A673 (cell line): ENCODE measurements around the gene CIAO2B. TPM values are rescaled to one million over a fixed set of nuclear protein-coding genes. Genes with fewer than 3 reads are reported as not detected.
"Not testable (repeated sequence)": the region's sequence is repeated elsewhere in the genome, so short reads cannot be mapped to it uniquely, and the experiment has no call there.

Source experiments
- BruUV-seq: library from RNA; stranded (reverse); fragments of 400-500 nt; replicated peaks from 2 replicates; lab custom pipeline; 2021; lab: Mats Ljungman, UMichigan
- CTCF ChIA-PET: fragments of 300-600 bp; sonication (Branson Sonifier 250); formaldehyde crosslinking; loops from one replicate; lab custom pipeline; 2022; ENCODE audit warnings: antibody characterized with exemption; lab: Charles Lee
- POLR2A ChIA-PET: fragments of 300-600 bp; sonication (Branson Sonifier 250); formaldehyde crosslinking; loops from one replicate; lab custom pipeline; 2022; ENCODE audit warnings: antibody characterized with exemption; ENCODE audit not compliant: low non-redundant PET; lab: Charles Lee
- DNase-seq: peaks from one replicate; pipeline ENCODE4 v3.0.0-alpha.2; 2015; ENCODE audit warnings: low spot score
- H3K27ac ChIP-seq: fragments of 200-600 bp; sonication (generic); 2 replicates; pipeline ENCODE4 v1.5.1; 2016; ENCODE audit warnings: mixed run types, low read depth, mild to moderate bottlenecking, mixed read lengths, antibody characterized with exemption, low read length; ENCODE audit not compliant: poor library complexity, severe bottlenecking
- H3K27me3 ChIP-seq: fragments of 200-600 bp; sonication (generic); replicated peaks from 2 replicates; pipeline ENCODE4 v1.6.1; 2017; ENCODE audit warnings: mixed run types, low read depth, mild to moderate bottlenecking, mixed read lengths, antibody characterized with exemption, low read length; ENCODE audit not compliant: insufficient read depth, poor library complexity
- H3K36me3 ChIP-seq: fragments of 200-600 bp; sonication (generic); 2 replicates; pipeline ENCODE4 v1.6.1; 2016; ENCODE audit warnings: mixed run types, mild to moderate bottlenecking, mixed read lengths, antibody characterized with exemption, low read length; ENCODE audit not compliant: insufficient read depth, poor library complexity, severe bottlenecking
- H3K4me1 ChIP-seq: fragments of 200-600 bp; sonication (generic); 2 replicates; pipeline ENCODE4 v1.6.1; 2017; ENCODE audit warnings: mixed run types, mild to moderate bottlenecking, mixed read lengths, antibody characterized with exemption, low read length; ENCODE audit not compliant: insufficient read depth, poor library complexity, severe bottlenecking
- H3K4me3 ChIP-seq: fragments of 200-600 bp; sonication (generic); 2 replicates; pipeline ENCODE4 v1.5.1; 2016; ENCODE audit warnings: low read depth, mixed run types, mild to moderate bottlenecking, mixed read lengths, low read length; ENCODE audit not compliant: poor library complexity, severe bottlenecking
- H3K9me3 ChIP-seq: fragments of 200-600 bp; sonication (generic); 2 replicates; pipeline ENCODE4 v1.6.1; 2016; ENCODE audit warnings: mixed run types, low read depth, mild to moderate bottlenecking, mixed read lengths, antibody characterized with exemption, low read length; ENCODE audit not compliant: poor library complexity, severe bottlenecking
- CTCF ChIP-seq: fragments of 300-800, 200-600 bp; sonication (generic); conservative IDR thresholded peaks from 2 replicates; pipeline ENCODE4 v1.5.1; 2017; ENCODE audit warnings: low read depth, mild to moderate bottlenecking, antibody characterized with exemption, low read length, moderate library complexity, mixed read lengths
- EZH2 ChIP-seq: fragments of 200-600 bp; sonication (generic); IDR thresholded peaks from 2 replicates; pipeline ENCODE4 v1.6.1; 2017; ENCODE audit warnings: borderline replicate concordance, low read depth, mild to moderate bottlenecking, mixed read lengths, antibody characterized with exemption, low read length; ENCODE audit not compliant: poor library complexity, severe bottlenecking
- intact Hi-C: fragments of 100-400 bp; cut with micrococcal nuclease; formaldehyde crosslinking; loops from one replicate; pipeline ENCODE4 v1.10.0; 2022; ENCODE audit not compliant: unreplicated experiment
- total RNA-seq: library from RNA; stranded (reverse); gene quantifications from 2 replicates; pipeline ENCODE4 v1.2.3, GENCODE V29; 2021

CIAO2B gene
- total RNA-seq, 1 experiment from 2014 or later, result 108 TPM

DNA sequence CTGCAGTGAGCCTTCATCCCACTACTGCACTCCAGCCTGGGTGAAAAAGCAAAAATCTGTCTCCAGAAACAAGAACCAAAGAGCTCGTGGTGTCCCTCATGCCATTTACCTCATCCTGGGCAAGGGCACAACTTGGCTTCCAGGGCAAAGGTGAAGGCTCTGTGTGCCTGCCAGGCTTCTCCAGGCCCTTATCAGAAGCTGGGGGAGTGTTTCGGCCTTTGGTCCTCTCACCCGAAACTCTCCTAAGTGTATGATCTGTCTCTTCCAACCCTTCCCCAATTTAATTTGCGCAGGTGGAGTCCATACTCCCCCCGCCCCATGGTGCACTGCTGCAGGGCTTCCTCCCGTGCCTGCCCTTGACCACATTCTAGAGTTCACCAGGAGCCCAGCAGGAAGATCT lies 2.3 kb upstream of the CIAO2B start:
- no TSS peak for BruUV-seq
- POLR2A ChIA-PET, result no interaction called here

DNA sequence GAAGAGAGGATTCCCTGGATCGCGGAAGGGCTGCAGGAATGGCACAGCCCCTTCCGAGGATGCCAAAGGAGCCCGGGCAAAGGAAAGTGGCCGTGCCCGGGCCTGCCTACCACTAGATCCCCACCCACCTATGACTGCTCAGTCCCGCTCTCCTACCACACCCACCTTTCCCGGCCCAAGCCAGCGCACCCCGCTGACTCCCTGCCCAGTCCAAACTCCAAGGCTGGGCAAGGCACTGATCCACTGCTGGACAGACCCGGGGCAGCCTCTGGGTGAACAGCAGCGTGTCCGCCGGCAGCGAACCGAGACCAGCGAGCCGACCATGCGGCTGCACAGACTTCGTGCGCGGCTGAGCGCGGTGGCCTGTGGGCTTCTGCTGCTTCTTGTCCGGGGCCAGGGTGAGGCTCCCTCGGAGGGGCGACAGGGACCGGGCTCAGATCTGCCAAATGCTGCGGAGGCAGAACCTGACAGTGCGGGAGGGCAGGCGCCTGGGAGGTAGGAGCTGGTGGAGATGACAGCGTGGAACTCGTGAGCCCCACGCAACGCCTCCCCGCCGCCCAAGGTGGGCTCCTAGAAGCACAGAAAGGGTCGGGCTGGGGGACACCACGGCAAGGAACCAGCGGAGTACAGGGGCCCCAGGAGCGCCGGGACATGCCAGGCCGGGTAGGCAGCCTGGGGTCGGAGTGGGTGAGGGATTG lies 1.3 kb upstream of the CIAO2B start, which contains the start of gene CES2:
Gene CES2, plus strand, starts transcription at position 203 of the 698 bp plus-strand sequence. Its CDS starts 120 bp downstream, at position 323.
- ChIA-PET CTCF (no interaction called here), POLR2A (no interaction called here)
- peak within 1 kb of the TSS; percentile 92 for H3K27ac ChIP-seq
- H3K4me3 ChIP-seq, result peak within 1 kb of the TSS; percentile 80
- H3K9me3 ChIP-seq, result no peaks in the 10 kb centered on the region
- BruUV-seq, result no TSS peak
- no peak for DNase-seq
- peaks cover 9% of the 10 kb centered on the region for H3K36me3 ChIP-seq
- intact Hi-C loops, result no loop called here
- no peak for TF ChIP-seq CTCF
- TF ChIP-seq EZH2, result no peak
- H3K4me1 ChIP-seq, result peaks cover 21% of the 10 kb centered on the region
- H3K27me3 ChIP-seq, result no peaks in the 10 kb centered on the region

More for the DNA sequence above, 2.3 kb upstream of the CIAO2B start:
- Histone ChIP-seq H3K27ac (no peak overlapping the region), H3K9me3 (no peaks in the 10 kb centered on the region), H3K36me3 (peaks cover 19% of the 10 kb centered on the region), H3K4me3 (no peak overlapping the region), H3K4me1 (peaks cover 21% of the 10 kb centered on the region), H3K27me3 (no peaks in the 10 kb centered on the region)
- no peak for DNase-seq
- CTCF ChIA-PET, result no interaction called here
- no peak for TF ChIP-seq EZH2
- no peak for TF ChIP-seq CTCF
- intact Hi-C loops, result no loop called here

GRCh38 chr16:66934839-66935313 lies 674 bp upstream of the CIAO2B start:
- POLR2A ChIA-PET, H3K9me3 ChIP-seq, CTCF ChIA-PET, H3K27me3 ChIP-seq, intact Hi-C loops, DNase-seq, H3K36me3 ChIP-seq: not testable (repeated sequence)
- H3K4me1 ChIP-seq, result peaks cover 21% of the 10 kb centered on the region
- BruUV-seq, result TSS peak; percentile 57
- H3K27ac ChIP-seq, result peak overlapping the region; percentile 92
- H3K4me3 ChIP-seq, result peak overlapping the region; percentile 80

- TF ChIP-seq EZH2 (no peak), CTCF (no peak)
- TSS peak; percentile 62 for BruUV-seq
- no peaks in the 10 kb centered on the region for H3K27me3 ChIP-seq
- H3K36me3 ChIP-seq, result no peaks in the 10 kb centered on the region
- peaks cover 21% of the 10 kb centered on the region for H3K4me1 ChIP-seq
- intact Hi-C loops, result no loop called here
- H3K4me3 ChIP-seq, result peak overlapping the region; percentile 80
- peak overlapping the region; percentile 92 for H3K27ac ChIP-seq
- POLR2A ChIA-PET, result interaction anchor here (0.6 kb wide), 1 partner anchor 156 kb away, joined by 3 read pairs; no protein-coding TSS in a partner anchor
- no peaks in the 10 kb centered on the region for H3K9me3 ChIP-seq
- no peak for DNase-seq
- CTCF ChIA-PET, result no interaction called here
These were observed 445 bp downstream of the CIAO2B start for GRCh38 chr16:66933776-66934137.
